Transverse colon (tissue), 4 donors: ENCODE measurements around the gene TNNT2. TPM values are rescaled to one million over a fixed set of nuclear protein-coding genes. Genes with fewer than 3 reads are reported as not detected.

Experiments used
- DNase-seq: peaks from one replicate; pipeline ENCODE4 v3.0.0-alpha.2; 2019
- H3K27ac ChIP-seq, 4 donors: fragments of 200-600 bp; sonication (generic); 2 replicates each; pipeline ENCODE4 v1.5.1; 2016 to 2018; ENCODE audit warnings: inconsistent platforms in 4 of 4
- H3K27me3 ChIP-seq: fragments of 200-600 bp; sonication (generic); 2 replicates; pipeline ENCODE4 v1.5.1; 2017; ENCODE audit warnings: inconsistent platforms
- H3K36me3 ChIP-seq, 4 donors: fragments of 200-600 bp; sonication (generic); 2 replicates each; pipeline ENCODE4 v1.5.1; 2017 to 2019; ENCODE audit warnings: inconsistent platforms in 4 of 4
- H3K4me1 ChIP-seq, 4 donors: fragments of 200-600 bp; sonication (generic); 2 replicates each; pipeline ENCODE4 v1.5.1; 2017 to 2020; ENCODE audit warnings: inconsistent platforms in 4 of 4
- H3K4me3 ChIP-seq, 4 donors: fragments of 200-600 bp; sonication (generic); 1 replicate in 1 of 4; 2 replicates in 3 of 4; pipeline versions ENCODE4 v1.5.1 to v1.6.1; 2017 to 2019; ENCODE audit warnings: inconsistent platforms in 4 of 4
- H3K9me3 ChIP-seq, 2 donors: fragments of 200-600 bp; sonication (generic); 2 replicates each; pipeline ENCODE4 v1.5.1; 2017 to 2019; ENCODE audit warnings: inconsistent platforms in 2 of 2
- EP300 ChIP-seq: sonication (generic); formaldehyde crosslinking; IDR thresholded peaks from one replicate; pipeline ENCODE4 v1.6.1; 2017; ENCODE audit warnings: antibody characterized with exemption, low read depth
- POLR2A ChIP-seq: fragments of 450-650 bp; IDR thresholded peaks from one replicate; pipeline ENCODE4 v1.6.1; 2016; ENCODE audit warnings: antibody characterized with exemption, mild to moderate bottlenecking, moderate library complexity
- POLR2AphosphoS5 ChIP-seq, 3 donors: sonication (generic); formaldehyde crosslinking; IDR thresholded peaks; one replicate each; pipeline ENCODE4 v1.6.1; 2016; ENCODE audit warnings: antibody characterized with exemption in 3 of 3
- WGBS, 2 donors: methylation state at CpG; one replicate each; pipeline ENCODE4 v1.1.5; 2018; ENCODE audit warnings: low coverage in 1 of 2; 5-methylcytosine and 5-hydroxymethylcytosine counted together
- in situ Hi-C, 4 donors: fragments of 200-750 bp; cut with MboI; loops; one replicate each; pipeline versions ENCODE4 v1.15.0 to v1.15.1; 2017; ENCODE audit warnings: low sequenced_read_pairs in 3 of 4, low pct_ligation_motif_present in 1 of 4, low pct_unique_long_range_greater_than_20kb in 1 of 4
- intact Hi-C: fragments of 100-400 bp; cut with DNase I; formaldehyde crosslinking; loops from one replicate; pipeline ENCODE4 v1.15.1; 2023; ENCODE audit warnings: low total_unique reads
- total RNA-seq, 4 donors: library from RNA; depleted of rRNA; stranded (reverse); fragments of >200 nt; gene quantifications; one replicate each; pipeline ENCODE4 v1.1.0, GENCODE V29; 2016
- TF ChIP-seq, protein P1 (sequence below), 5 experiments: fragments of 200-600 bp in 3 of 5; fragments of 450-650 bp in 2 of 5; sonication (generic) in 3 of 5; IDR thresholded peaks; 1 replicate in 2 of 5; 2 replicates in 3 of 5; pipeline ENCODE4 v1.5.1; 2016 to 2017; ENCODE audit warnings: antibody characterized with exemption in 5 of 5, inconsistent platforms in 3 of 5, mild to moderate bottlenecking in 2 of 5, moderate library complexity in 1 of 5

Gene TNNT2
- total RNA-seq, 4 donors from 2014 or later: 0.14 to 0.95 TPM; not detected in 2

DNA sequence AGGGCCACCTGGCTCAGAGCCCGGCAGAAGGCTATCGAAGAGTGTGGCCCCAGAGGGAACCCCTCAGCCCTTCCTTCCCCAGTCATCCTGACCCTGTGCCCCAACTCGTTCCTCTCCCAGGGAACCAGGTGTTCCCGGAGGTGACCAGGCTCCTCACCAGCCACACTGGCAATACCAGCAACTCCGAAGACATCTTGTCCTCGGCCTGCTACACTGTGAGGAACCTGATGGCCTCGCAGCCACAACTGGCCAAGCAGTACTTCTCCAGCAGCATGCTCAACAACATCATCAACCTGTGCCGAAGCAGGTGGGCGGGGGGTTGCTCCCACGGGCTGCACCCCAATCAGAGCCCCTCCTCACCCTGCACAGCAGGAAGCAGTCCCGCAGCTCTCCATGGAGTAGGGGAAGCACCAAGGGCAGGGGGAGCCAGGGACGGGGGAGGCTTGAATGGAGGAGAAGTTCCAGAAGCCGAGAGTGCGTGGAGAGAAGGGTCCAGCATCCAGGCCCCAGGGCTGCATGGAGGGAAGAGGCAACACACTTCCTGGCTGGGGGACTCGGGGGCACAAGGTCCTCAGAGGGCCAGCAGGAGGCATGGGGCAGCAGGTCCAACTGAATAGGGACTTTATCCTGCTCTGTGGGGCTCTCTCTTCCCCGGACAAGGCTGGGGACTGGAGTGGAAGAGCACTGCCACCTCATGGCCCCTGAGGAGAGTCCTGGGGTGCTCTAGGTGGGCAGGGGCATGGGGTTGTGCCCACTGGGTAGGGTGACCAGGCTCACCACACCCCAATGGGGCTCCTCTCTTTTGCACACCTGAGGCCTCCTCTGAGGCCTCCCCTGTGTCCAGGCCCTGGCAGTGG, 52.4 kb downstream of the TNNT2 start:
- TF ChIP-seq POLR2AphosphoS5 (IDR thresholded peaks at IDR 0.05) (no peak), POLR2A (no peak), EP300 (no peak)
- TF ChIP-seq, protein P1, sequence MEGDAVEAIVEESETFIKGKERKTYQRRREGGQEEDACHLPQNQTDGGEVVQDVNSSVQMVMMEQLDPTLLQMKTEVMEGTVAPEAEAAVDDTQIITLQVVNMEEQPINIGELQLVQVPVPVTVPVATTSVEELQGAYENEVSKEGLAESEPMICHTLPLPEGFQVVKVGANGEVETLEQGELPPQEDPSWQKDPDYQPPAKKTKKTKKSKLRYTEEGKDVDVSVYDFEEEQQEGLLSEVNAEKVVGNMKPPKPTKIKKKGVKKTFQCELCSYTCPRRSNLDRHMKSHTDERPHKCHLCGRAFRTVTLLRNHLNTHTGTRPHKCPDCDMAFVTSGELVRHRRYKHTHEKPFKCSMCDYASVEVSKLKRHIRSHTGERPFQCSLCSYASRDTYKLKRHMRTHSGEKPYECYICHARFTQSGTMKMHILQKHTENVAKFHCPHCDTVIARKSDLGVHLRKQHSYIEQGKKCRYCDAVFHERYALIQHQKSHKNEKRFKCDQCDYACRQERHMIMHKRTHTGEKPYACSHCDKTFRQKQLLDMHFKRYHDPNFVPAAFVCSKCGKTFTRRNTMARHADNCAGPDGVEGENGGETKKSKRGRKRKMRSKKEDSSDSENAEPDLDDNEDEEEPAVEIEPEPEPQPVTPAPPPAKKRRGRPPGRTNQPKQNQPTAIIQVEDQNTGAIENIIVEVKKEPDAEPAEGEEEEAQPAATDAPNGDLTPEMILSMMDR (IDR thresholded peaks at IDR 0.05): no peak
- WGBS, 2 donors: 67 to 72% methylated on average over 7 to 16 of the region's 16 CpGs
- DNase-seq: no peak

DNA sequence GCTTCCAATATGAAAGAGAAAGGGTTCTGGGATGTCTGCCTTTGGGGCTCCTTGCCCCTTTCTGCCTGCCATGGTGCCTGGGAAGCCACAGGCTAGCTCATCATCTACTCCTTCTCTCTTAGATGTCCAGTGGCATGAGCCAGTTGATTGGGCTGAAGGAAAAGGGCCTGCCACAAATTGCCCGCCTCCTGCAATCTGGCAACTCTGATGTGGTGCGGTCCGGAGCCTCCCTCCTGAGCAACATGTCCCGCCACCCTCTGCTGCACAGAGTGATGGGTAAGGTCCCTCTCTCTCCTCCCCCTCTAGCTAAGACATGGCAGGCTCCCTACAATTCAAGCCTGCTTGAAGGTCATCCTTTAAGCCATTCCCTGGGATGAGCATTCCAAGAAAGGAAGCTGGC, 53.2 kb downstream of the TNNT2 start:
- no peaks in the 10 kb centered on the region for H3K27me3 ChIP-seq
- TF ChIP-seq POLR2AphosphoS5 (IDR thresholded peaks at IDR 0.05) (no peak), EP300 (no peak), POLR2A (no peak)
- TF ChIP-seq, protein P1 (IDR thresholded peaks at IDR 0.05): no peak
- no peaks in the 10 kb centered on the region for H3K9me3 ChIP-seq
- WGBS, 2 donors: 96% methylated on average over 4 of the region's 4 CpGs; no CpG with 5 or more reads in 1 of the 2 donors
- intact Hi-C loops (no loop called here), in situ Hi-C loops (no loop called here)
- no peak overlapping the region for H3K4me3 ChIP-seq
- no peaks in the 10 kb centered on the region for H3K4me1 ChIP-seq
- H3K36me3 ChIP-seq: no peaks in the 10 kb centered on the region
- no peak for DNase-seq
- no peak overlapping the region for H3K27ac ChIP-seq

More for the DNA sequence above, 52.4 kb downstream of the TNNT2 start:
- intact Hi-C loops: no loop called here
- H3K27ac ChIP-seq: no peak overlapping the region
- no peaks in the 10 kb centered on the region for H3K27me3 ChIP-seq
- no peaks in the 10 kb centered on the region for H3K9me3 ChIP-seq
- H3K36me3 ChIP-seq: no peaks in the 10 kb centered on the region
- no peaks in the 10 kb centered on the region for H3K4me1 ChIP-seq
- in situ Hi-C loops: no loop called here
- no peak overlapping the region for H3K4me3 ChIP-seq

DNA sequence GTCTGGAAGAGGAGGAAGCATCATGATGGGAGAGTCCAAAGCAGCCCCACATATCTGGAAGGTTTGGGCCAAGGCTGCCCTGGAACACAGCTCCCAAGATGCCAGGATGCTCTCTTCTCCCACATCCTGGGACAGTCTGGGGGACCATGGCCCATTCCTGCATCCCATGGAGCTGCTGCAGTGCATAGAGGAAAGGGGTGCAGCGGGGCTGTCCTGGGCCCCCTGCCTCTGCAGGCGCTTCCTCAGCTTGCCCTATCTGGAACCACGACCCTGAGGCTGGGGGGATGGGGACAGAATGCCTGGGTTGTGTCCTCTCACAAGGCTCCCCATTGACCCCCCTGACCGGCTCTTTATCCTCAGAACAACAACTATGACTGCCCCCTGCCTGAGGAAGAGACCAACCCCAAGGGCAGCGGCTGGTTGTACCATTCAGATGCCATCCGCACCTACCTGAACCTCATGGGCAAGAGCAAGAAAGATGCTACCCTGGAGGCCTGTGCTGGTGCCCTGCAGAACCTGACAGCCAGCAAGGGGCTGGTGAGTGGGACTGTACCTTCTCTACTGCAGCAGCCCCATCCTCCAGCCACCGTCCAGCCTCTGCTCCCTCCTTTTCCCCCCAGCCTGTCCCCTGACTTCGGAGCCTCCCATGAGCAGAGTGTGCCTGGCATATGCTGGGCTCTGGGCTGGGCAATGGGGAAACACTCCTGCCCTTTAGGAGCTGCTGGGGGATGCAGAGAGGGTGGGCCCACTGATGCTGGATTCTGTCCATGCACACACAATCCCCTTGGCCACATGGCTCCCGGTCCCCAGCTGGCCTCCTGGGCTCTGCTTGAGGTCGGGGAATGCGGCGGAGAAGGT, 54.6 kb downstream of the TNNT2 start:
- Histone ChIP-seq H3K4me3 (no peak overlapping the region), H3K9me3 (no peaks in the 10 kb centered on the region), H3K27ac (no peak overlapping the region), H3K4me1 (no peaks in the 10 kb centered on the region), H3K36me3 (no peaks in the 10 kb centered on the region), H3K27me3 (no peaks in the 10 kb centered on the region)
- in situ Hi-C loops: no loop called here
- no peak for TF ChIP-seq POLR2A
- TF ChIP-seq EP300: no peak
- no peak for TF ChIP-seq POLR2AphosphoS5 (IDR thresholded peaks at IDR 0.05)
- TF ChIP-seq, protein P1 (IDR thresholded peaks at IDR 0.05): no peak
- 76% methylated on average over 12 of the region's 12 CpGs; no CpG with 5 or more reads in 1 of the 2 donors for WGBS, 2 donors
- DNase-seq: no peak
- intact Hi-C loops: no loop called here

DNA sequence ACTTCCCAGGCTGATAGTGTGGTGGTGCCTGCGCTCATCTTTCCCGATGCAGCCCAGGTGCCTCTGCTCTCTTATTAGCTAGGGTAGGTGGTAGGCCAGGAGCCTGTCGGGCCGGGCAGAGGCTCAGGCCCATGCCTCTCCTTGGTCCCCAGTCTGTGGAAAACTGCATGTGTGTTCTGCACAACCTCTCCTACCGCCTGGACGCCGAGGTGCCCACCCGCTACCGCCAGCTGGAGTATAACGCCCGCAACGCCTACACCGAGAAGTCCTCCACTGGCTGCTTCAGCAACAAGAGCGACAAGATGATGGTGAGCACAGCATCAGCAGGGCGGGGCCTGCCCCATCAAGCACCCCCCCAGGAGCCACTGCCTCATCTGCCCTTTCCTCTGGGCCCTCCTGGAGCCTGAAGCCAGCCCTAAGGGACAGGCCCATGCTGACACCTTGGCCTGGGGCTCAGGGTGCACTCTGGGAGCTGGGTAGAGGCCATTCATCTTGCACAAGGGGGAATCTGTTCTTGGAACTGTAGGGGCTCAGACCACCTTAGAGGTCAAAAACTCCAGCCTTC, 55.6 kb downstream of the TNNT2 start:
- Histone ChIP-seq H3K27me3 (no peaks in the 10 kb centered on the region), H3K4me1 (no peaks in the 10 kb centered on the region), H3K36me3 (no peaks in the 10 kb centered on the region), H3K27ac (no peak overlapping the region), H3K9me3 (no peaks in the 10 kb centered on the region), H3K4me3 (no peak overlapping the region)
- TF ChIP-seq POLR2A: no peak
- no peak for TF ChIP-seq EP300
- TF ChIP-seq, protein P1 (IDR thresholded peaks at IDR 0.05): no peak
- intact Hi-C loops (no loop called here), in situ Hi-C loops (no loop called here)
- WGBS, 2 donors: 89% methylated on average over 13 of the region's 15 CpGs; no CpG with 5 or more reads in 1 of the 2 donors
- DNase-seq: no peak
